ENCODE data around the gene WDR89. TPM values are rescaled to one million over a fixed set of nuclear protein-coding genes. Genes with fewer than 3 reads are reported as not detected.
A peak's percentile ranks its signal among the peaks of the same experiment; 100 is the strongest.

The WDR89 gene
- total and polyA plus RNA-seq, 9 of the 15 experiments (the other 6 are each of a cell fraction or from before 2014, with no cell fraction given) = 9.3 to 25.6 (median 16.2) TPM

DNA sequence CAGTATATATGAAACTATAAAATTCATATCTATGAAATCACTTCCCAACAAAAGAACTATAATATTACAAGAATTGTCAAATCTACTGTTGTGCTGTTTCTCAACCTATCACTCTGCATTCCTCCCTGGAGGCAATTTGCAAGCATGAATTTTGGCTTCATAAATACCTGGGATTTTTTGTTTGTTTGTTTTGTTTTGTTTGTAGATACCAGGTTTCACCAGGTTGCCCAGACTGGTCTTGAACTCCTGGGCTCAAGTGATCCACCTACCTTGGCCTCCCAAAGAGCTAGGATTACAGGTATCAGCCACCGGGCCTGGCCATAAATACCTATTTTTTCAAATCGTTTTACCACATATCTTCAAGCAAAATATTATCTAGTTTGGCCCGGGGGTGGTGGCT lies 47.5 kb upstream of the WDR89 start (continued):
- TF ChIP-seq, protein P1, sequence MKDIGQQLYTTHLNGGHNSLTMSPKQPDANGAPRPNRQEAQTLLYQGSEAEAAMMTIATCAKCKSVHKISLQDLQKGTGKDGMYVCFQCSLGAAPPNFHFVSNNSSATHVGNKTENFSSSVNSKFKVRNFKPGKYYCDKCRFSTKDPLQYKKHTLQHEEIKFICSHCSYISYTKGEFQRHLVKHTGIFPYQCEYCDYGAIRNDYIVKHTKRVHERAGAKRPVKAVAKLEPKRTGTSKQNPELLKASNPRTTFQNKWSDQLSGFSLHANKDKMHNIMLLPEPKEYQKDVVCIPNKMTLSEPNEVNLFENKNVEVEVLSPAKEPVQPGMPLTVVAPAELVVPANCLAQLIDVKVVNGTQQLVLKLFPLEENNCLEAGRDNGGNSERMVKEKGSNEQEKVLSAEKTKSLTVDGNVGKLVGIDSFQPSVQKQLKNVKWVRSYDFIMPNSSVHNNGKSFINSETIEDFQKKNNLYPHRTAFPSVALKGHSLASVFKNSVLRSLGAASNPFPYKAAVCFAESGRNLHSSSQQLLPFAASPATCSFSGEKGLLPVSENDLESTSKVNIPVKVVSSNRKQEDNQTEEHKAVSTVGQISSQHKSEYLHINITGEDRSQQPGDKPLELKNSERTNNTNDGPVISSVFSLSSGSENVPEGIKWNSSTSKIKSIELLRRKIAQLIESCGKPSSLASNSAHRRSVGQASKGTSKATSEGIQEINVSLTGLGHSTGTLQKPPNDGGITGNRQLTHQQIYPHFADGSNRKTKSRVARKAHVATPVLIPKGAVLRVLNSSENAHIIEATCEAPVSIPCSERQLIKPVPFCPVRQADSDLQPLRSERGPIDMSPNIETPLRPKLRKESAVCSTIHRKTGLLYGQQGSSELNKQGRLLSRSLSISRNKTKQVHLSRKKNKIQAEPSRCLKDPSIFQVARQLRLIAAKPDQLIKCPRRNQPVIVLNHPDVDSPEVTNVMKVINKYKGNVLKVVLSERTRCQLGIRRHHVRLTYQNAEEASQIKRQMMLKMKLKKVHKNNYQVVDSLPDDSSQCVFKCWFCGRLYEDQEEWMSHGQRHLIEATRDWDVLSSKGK (CRISPR knock-in tag; IDR thresholded peaks at IDR 0.05) = no peak
- TF ChIP-seq ZFP30 (CRISPR knock-in tag; IDR thresholded peaks at IDR 0.05; ENCODE audit: borderline replicate concordance) = no peak
- no peak for TF ChIP-seq TAF1 (IDR thresholded peaks at IDR 0.05; ENCODE audit: control insufficient read depth, extremely low read depth, insufficient read depth, low read length, severe bottlenecking)
- no peak for TF ChIP-seq IRF2 (CRISPR knock-in tag; IDR thresholded peaks at IDR 0.05)
- TF ChIP-seq NR3C1 (CRISPR knock-in tag; IDR thresholded peaks at IDR 0.05) = no peak
- no peak for TF ChIP-seq PRMT5 (CRISPR knock-in tag; IDR thresholded peaks at IDR 0.05)

DNA sequence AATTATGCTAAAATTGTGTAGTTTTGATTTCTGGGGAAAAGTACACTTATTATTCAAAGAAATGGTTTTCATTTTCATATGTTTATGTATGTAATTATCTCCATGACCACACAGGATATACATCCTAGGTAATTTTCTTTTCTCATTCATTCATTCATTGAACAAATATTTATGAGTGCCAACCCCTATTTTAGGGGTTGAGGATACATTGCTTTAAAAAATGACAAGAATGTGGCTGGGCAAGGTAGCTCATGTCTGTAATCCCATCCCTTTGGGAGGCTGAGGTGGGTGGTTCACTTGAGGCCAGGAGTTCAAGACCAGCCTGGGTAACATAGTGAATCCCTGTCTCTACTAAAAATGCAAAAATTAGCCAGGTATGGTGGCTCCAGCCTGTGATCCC lies 45.3 kb upstream of the WDR89 start:
- Histone ChIP-seq H4K20me1 (replicated peaks; ENCODE audit: control insufficient read depth, insufficient read depth, low read length) (no peaks in the 10 kb centered on the region), H3K9ac (ENCODE audit: insufficient read depth in 1 of 2, low read depth in 2 of 2, low read length in 2 of 2) (no peak overlapping the region), H3K9me3 (replicated peaks; ENCODE audit: control insufficient read depth, insufficient read depth, low read depth, low read length) (no peaks in the 10 kb centered on the region), H3K36me3 (ENCODE audit: control insufficient read depth, insufficient read depth, low read length) (no peaks in the 10 kb centered on the region), H3K4me3 (no peak overlapping the region), H3K4me1 (replicated peaks in 1 of 2; ENCODE audit: control insufficient read depth in 2 of 2, insufficient read depth in 2 of 2, low read length in 2 of 2) (no peaks in the 10 kb centered on the region), H3K4me2 (ENCODE audit: insufficient read depth, low read length) (no peak overlapping the region), H3K79me2 (ENCODE audit: control insufficient read depth, insufficient read depth, low read length) (no peaks in the 10 kb centered on the region), H3K27ac (ENCODE audit: extremely low read depth, low read depth, low read length) (no peak overlapping the region), H3K9me1 (ENCODE audit: control insufficient read depth, insufficient read depth, low read length) (no peaks in the 10 kb centered on the region), H2AFZ (ENCODE audit: low read depth, low read length) (no peak overlapping the region), H3K27me3 (ENCODE audit: control insufficient read depth in 2 of 2, insufficient read depth in 2 of 2, low read length in 2 of 2) (no peaks in the 10 kb centered on the region)
- intact Hi-C loops (cut with micrococcal nuclease) = no loop called here
- no peak for DNase-seq (ENCODE audit: extremely low read depth in 1 of 4, low spot score in 3 of 4)
- BruUV-seq (replicated peaks) = no TSS peak
- CTCF ChIA-PET (ENCODE audit: low intra/inter-chr PET ratio) = no interaction called here
- FAIRE-seq = peak; percentile 15
- in situ Hi-C loops (cut with MboI) = no loop called here
- POLR2A ChIA-PET = no interaction called here
- no peak for ATAC-seq
- no peak for TF ChIP-seq HNRNPUL1 (IDR thresholded peaks at IDR 0.05; ENCODE audit: low read length)
- TF ChIP-seq, protein P2, sequence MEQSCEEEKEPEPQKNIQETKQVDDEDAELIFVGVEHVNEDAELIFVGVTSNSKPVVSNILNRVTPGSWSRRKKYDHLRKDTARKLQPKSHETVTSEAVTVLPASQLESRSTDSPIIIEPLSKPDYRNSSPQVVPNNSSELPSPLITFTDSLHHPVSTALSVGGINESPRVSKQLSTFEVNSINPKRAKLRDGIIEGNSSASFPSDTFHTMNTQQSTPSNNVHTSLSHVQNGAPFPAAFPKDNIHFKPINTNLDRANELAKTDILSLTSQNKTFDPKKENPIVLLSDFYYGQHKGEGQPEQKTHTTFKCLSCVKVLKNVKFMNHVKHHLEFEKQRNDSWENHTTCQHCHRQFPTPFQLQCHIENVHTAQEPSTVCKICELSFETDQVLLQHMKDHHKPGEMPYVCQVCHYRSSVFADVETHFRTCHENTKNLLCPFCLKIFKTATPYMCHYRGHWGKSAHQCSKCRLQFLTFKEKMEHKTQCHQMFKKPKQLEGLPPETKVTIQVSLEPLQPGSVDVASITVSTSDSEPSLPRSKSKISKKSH (CRISPR knock-in tag; IDR thresholded peaks at IDR 0.05) = no peak
- no peak for TF ChIP-seq ESRRA (IDR thresholded peaks at IDR 0.05; ENCODE audit: borderline replicate concordance, low read depth)
- TF ChIP-seq MEF2D (tag; conservative IDR thresholded peaks at IDR 0.05; ENCODE audit: low read depth) = no peak
- TF ChIP-seq, protein P3, sequence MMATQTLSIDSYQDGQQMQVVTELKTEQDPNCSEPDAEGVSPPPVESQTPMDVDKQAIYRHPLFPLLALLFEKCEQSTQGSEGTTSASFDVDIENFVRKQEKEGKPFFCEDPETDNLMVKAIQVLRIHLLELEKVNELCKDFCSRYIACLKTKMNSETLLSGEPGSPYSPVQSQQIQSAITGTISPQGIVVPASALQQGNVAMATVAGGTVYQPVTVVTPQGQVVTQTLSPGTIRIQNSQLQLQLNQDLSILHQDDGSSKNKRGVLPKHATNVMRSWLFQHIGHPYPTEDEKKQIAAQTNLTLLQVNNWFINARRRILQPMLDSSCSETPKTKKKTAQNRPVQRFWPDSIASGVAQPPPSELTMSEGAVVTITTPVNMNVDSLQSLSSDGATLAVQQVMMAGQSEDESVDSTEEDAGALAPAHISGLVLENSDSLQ (IDR thresholded peaks at IDR 0.05) = no peak
- no peak for TF ChIP-seq XRCC4 (IDR thresholded peaks at IDR 0.05; ENCODE audit: extremely low read depth, insufficient read depth, insufficient read length)
- no peak for TF ChIP-seq BACH1 (tag; IDR thresholded peaks at IDR 0.05)
- no peak for TF ChIP-seq TBP (optimal IDR thresholded peaks at IDR 0.05; ENCODE audit: low read depth, low read length)
- TF ChIP-seq JUND (IDR thresholded peaks at IDR 0.05; ENCODE audit: borderline replicate concordance, low read depth, low read length) = no peak
- TF ChIP-seq JUND (tag; IDR thresholded peaks at IDR 0.05; ENCODE audit: borderline replicate concordance, low read depth, low read length) = no peak
- no peak for TF ChIP-seq L3MBTL2 (IDR thresholded peaks at IDR 0.05)
